KMS-11 (cell line): ENCODE measurements around the gene GAPDHS.

Source experiments
- H2AFZ ChIP-seq: fragments of 200-600 bp; sonication (generic); 2 replicates; pipeline ENCODE4 v1.6.1; 2016; ENCODE audit warnings: antibody characterized with exemption, mixed run types, low read depth
- H3K27ac ChIP-seq: fragments of 200-600 bp; sonication (generic); 2 replicates; pipeline ENCODE4 v1.6.1; 2016; ENCODE audit warnings: mild to moderate bottlenecking, mixed run types
- H3K27me3 ChIP-seq: fragments of 200-600 bp; sonication (generic); 2 replicates; pipeline ENCODE4 v1.6.1; 2017; ENCODE audit warnings: mild to moderate bottlenecking, low read depth, mixed run types, moderate library complexity; ENCODE audit not compliant: insufficient read depth
- H3K36me3 ChIP-seq: fragments of 200-600 bp; sonication (generic); 2 replicates; pipeline ENCODE4 v1.6.1; 2017; ENCODE audit warnings: mild to moderate bottlenecking, mixed run types; ENCODE audit not compliant: insufficient read depth
- H3K4me1 ChIP-seq: fragments of 200-600 bp; sonication (generic); 2 replicates; pipeline ENCODE4 v1.6.1; 2016; ENCODE audit warnings: mild to moderate bottlenecking, low read depth, mixed run types; ENCODE audit not compliant: poor library complexity, severe bottlenecking
- H3K4me2 ChIP-seq: fragments of 200-600 bp; sonication (generic); 2 replicates; pipeline ENCODE4 v1.7.0; 2016; ENCODE audit warnings: mild to moderate bottlenecking, mixed run types
- H3K4me3 ChIP-seq: fragments of 200-600 bp; sonication (generic); IDR thresholded peaks from 2 replicates; pipeline ENCODE4 v1.6.1; 2017; ENCODE audit warnings: low read depth, low read length, mixed read lengths; ENCODE audit not compliant: insufficient read depth
- H3K79me2 ChIP-seq: fragments of 200-600 bp; sonication (generic); 2 replicates; pipeline ENCODE4 v1.6.1; 2016; ENCODE audit warnings: low read depth, mixed run types; ENCODE audit not compliant: insufficient read depth
- H3K9ac ChIP-seq: fragments of 200-600 bp; sonication (generic); 2 replicates; pipeline ENCODE4 v1.6.1; 2016; ENCODE audit warnings: mild to moderate bottlenecking, mixed run types
- H4K20me1 ChIP-seq: fragments of 200-600 bp; sonication (generic); 2 replicates; pipeline ENCODE4 v1.6.1; 2016; ENCODE audit warnings: mild to moderate bottlenecking, mixed run types; ENCODE audit not compliant: insufficient read depth
- CTCF ChIP-seq: fragments of 200-600 bp; sonication (generic); conservative IDR thresholded peaks from 2 replicates; pipeline ENCODE4 v1.6.1; 2017; ENCODE audit warnings: low read depth, mild to moderate bottlenecking, antibody characterized with exemption, low read length, moderate library complexity, mixed read lengths

GAPDHS gene

GRCh38 chr19:35488677-35489076, 44.6 kb upstream of the GAPDHS start:
- H4K20me1 ChIP-seq = no peaks in the 10 kb centered on the region
- H3K36me3 ChIP-seq = no peaks in the 10 kb centered on the region
- H3K79me2 ChIP-seq = no peaks in the 10 kb centered on the region
- H3K4me1 ChIP-seq = no peaks in the 10 kb centered on the region
- no peak overlapping the region for H3K27ac ChIP-seq
- H3K4me2 ChIP-seq = no peak overlapping the region
- no peak for TF ChIP-seq CTCF
- H3K9ac ChIP-seq = no peak overlapping the region
- H3K27me3 ChIP-seq = peaks cover 52% of the 10 kb centered on the region
- H3K4me3 ChIP-seq = no peak overlapping the region
- no peak overlapping the region for H2AFZ ChIP-seq

DNA sequence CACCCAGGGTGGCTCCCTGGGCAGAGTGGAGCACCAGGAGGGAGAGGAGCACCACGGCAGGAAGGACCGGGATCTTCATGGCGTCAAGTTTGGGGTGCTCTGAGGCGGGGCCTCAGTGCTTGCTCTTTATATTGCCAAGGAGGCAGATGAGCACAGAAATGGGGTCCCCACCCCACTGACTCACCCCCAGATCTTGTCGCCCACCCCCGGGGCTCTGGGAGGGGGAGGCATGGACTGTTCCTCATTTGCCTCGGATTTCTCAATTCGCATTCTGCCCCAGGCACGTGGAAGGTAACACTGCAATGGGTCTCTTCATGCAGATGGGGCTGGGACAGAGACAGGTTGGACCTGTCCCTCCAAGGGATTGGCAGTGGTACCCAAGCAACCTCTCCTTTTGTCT, 42.9 kb upstream of the GAPDHS start, which contains the start of gene KRTDAP:
Gene KRTDAP (minus strand): TSS at position 101 of the 400 bp plus-strand sequence. CDS start 22 bp downstream, at position 79.
- Histone ChIP-seq H3K4me3 (no peak within 1 kb of the TSS), H3K27me3 (peaks cover 67% of the 10 kb centered on the region), H3K9ac (no peak within 1 kb of the TSS)

DNA sequence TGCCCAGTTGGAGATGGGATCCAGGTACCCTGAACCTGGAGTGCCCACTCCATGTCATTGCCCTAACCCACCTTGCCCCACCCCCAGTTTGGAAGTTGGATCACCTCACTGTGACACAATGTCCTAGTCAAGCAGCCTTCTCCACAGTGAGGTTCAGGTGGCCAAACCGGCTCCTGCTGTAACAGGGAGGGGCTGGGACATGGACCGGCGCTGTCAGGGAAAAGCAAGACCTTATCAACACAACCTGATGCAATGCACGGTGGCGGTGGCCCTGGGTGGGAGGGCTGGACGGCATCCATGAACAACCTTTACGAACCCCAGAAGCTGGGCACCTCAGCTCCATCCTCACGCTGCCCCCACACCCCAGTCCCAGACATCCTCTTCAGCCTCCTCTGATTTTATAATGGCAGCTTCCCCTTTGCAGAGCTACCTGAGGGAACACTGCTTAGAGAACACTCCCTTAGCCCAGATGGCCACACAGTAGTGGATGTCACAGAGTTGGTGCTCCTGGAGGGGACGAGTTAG, 41.4 kb upstream of the GAPDHS start:
- Histone ChIP-seq H3K4me2 (no peak overlapping the region), H3K27me3 (peaks cover 60% of the 10 kb centered on the region), H3K27ac (no peak overlapping the region), H3K4me3 (no peak overlapping the region), H3K79me2 (no peaks in the 10 kb centered on the region), H3K36me3 (no peaks in the 10 kb centered on the region), H2AFZ (no peak overlapping the region), H3K9ac (no peak overlapping the region), H4K20me1 (no peaks in the 10 kb centered on the region), H3K4me1 (no peaks in the 10 kb centered on the region)
- no peak for TF ChIP-seq CTCF

More for the DNA sequence above, 42.9 kb upstream of the GAPDHS start, which contains the start of gene KRTDAP:
- H3K4me2 ChIP-seq = no peak within 1 kb of the TSS
- H4K20me1 ChIP-seq = no peaks in the 10 kb centered on the region
- H3K4me1 ChIP-seq = no peaks in the 10 kb centered on the region
- no peak within 1 kb of the TSS for H2AFZ ChIP-seq
- no peak for TF ChIP-seq CTCF
- H3K36me3 ChIP-seq = no peaks in the 10 kb centered on the region
- H3K27ac ChIP-seq = no peak within 1 kb of the TSS
- no peaks in the 10 kb centered on the region for H3K79me2 ChIP-seq

GRCh38 chr19:35493971-35494370, 39.3 kb upstream of the GAPDHS start:
- Histone ChIP-seq H3K4me3 (no peak overlapping the region), H3K36me3 (no peaks in the 10 kb centered on the region), H4K20me1 (no peaks in the 10 kb centered on the region), H2AFZ (no peak overlapping the region), H3K27me3 (peaks cover 61% of the 10 kb centered on the region), H3K4me2 (no peak overlapping the region), H3K79me2 (no peaks in the 10 kb centered on the region), H3K9ac (no peak overlapping the region), H3K4me1 (no peaks in the 10 kb centered on the region), H3K27ac (no peak overlapping the region)
- TF ChIP-seq CTCF = no peak
